Lung (tissue), 12 donors: Measurements from ENCODE around the gene SIPA1. TPM values are rescaled to one million over a fixed set of nuclear protein-coding genes. Genes with fewer than 3 reads are reported as not detected.
A peak's percentile ranks its signal among the peaks of the same experiment; 100 is the strongest.

ENCODE experiments used
- ATAC-seq: fragments of 200-7000 bp; cut with Tn5 transposase; one replicate; pipeline ENCODE4 v1.9.1; 2020; ENCODE audit warnings: moderate number of reproducible peaks; ENCODE audit not compliant: insufficient read depth, low FRiP score
- DNase-seq, 3 donors: peaks; one replicate each; pipeline ENCODE4 v3.0.0-alpha.2; 2013 to 2017
- H3K27ac ChIP-seq, 2 donors: one replicate each; pipeline ENCODE4 v1.5.1; 2013; ENCODE audit warnings: mild to moderate bottlenecking in 2 of 2, moderate library complexity in 2 of 2, control low read depth in 1 of 2, inconsistent platforms in 1 of 2, low read depth in 1 of 2, low read length in 1 of 2
- H3K27me3 ChIP-seq, 3 donors: one replicate each; pipeline ENCODE4 v1.5.1; 2013; ENCODE audit warnings: low read length in 2 of 3; ENCODE audit not compliant: control insufficient read depth in 3 of 3, insufficient read depth in 3 of 3
- H3K36me3 ChIP-seq, 4 donors: one replicate each; pipeline ENCODE4 v1.5.1; 2013; ENCODE audit warnings: low read length in 4 of 4, mild to moderate bottlenecking in 1 of 4, moderate library complexity in 1 of 4; ENCODE audit not compliant: control insufficient read depth in 4 of 4, insufficient read depth in 4 of 4
- H3K4me1 ChIP-seq, 5 donors: one replicate each; pipeline ENCODE4 v1.5.1; 2013; ENCODE audit warnings: low read length in 5 of 5, mild to moderate bottlenecking in 2 of 5, moderate library complexity in 1 of 5; ENCODE audit not compliant: control insufficient read depth in 5 of 5, insufficient read depth in 5 of 5
- H3K4me3 ChIP-seq: one replicate; pipeline ENCODE4 v1.5.1; 2013; ENCODE audit warnings: mild to moderate bottlenecking, control low read depth, moderate library complexity
- H3K9ac ChIP-seq, 2 donors: one replicate each; pipeline ENCODE4 v1.5.1; 2013; ENCODE audit warnings: low read length in 2 of 2, control low read depth in 1 of 2; ENCODE audit not compliant: insufficient read depth in 1 of 2
- H3K9me3 ChIP-seq, 4 donors: one replicate each; pipeline ENCODE4 v1.5.1; 2013; ENCODE audit warnings: low read length in 3 of 4, mild to moderate bottlenecking in 1 of 4, moderate library complexity in 1 of 4; ENCODE audit not compliant: control insufficient read depth in 4 of 4, insufficient read depth in 3 of 4
- WGBS, 2 donors: extraction: QIAGEN DNeasy Blood & Tissue Kit; methylation state at CpG; one replicate each; pipeline ENCODE4 v1.1.7; 2013; 5-methylcytosine and 5-hydroxymethylcytosine counted together
- polyA plus RNA-seq, 2 donors: library from polyadenylated mRNA; stranded (reverse); fragments of 200-250 nt; gene quantifications; one replicate each; pipeline ENCODE4 v1.2.1, GENCODE V29; 2013
- total RNA-seq, 2 donors: library from RNA; depleted of rRNA in 1 of 2; stranded (reverse); fragments of >200 nt in 1 of 2; gene quantifications; one replicate each; pipeline ENCODE4 v1.2.1, GENCODE V29; 2014 to 2021
- TF ChIP-seq, protein P1 (sequence below): IDR thresholded peaks from 2 replicates; pipeline ENCODE4 v1.5.1; 2012; ENCODE audit warnings: mild to moderate bottlenecking; ENCODE audit errors: control extremely low read depth, extremely low read depth
- donor health status: control.
- donor health status: control.
- donor health status: Bipolar disorder and iron deficiency.
- donor health status: healthy.
- donor health status: DM: yes; HTN: yes; CAD: no.

The SIPA1 gene
- total and polyA plus RNA-seq, 4 donors: 39.7 to 102 (median 82.8) TPM

DNA sequence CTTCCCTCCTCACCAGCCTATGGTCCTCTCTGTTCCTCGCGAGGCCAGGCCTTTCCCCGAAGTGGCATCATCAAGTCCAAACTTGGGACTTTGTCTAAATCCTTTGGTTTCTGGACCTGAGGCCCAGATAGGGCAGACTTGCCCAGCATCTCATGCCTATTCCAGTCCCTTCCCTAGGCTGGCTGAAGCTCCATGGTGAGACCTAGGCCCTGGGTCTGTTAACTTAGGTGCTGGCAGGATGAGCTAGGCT is 13.4 kb downstream of the SIPA1 start:
- DNase-seq: no peak
- no peaks in the 10 kb centered on the region for H3K9me3 ChIP-seq
- peaks cover 0 to 36% (median 21%) of the 10 kb centered on the region in 5 donors for H3K4me1 ChIP-seq
- WGBS, 2 donors: 89 to 94% methylated on average over 3 of the region's 3 CpGs
- peak overlapping the region in 1 of 2 donors; percentile 50 for H3K9ac ChIP-seq
- no peak for ATAC-seq
- TF ChIP-seq, protein P1, sequence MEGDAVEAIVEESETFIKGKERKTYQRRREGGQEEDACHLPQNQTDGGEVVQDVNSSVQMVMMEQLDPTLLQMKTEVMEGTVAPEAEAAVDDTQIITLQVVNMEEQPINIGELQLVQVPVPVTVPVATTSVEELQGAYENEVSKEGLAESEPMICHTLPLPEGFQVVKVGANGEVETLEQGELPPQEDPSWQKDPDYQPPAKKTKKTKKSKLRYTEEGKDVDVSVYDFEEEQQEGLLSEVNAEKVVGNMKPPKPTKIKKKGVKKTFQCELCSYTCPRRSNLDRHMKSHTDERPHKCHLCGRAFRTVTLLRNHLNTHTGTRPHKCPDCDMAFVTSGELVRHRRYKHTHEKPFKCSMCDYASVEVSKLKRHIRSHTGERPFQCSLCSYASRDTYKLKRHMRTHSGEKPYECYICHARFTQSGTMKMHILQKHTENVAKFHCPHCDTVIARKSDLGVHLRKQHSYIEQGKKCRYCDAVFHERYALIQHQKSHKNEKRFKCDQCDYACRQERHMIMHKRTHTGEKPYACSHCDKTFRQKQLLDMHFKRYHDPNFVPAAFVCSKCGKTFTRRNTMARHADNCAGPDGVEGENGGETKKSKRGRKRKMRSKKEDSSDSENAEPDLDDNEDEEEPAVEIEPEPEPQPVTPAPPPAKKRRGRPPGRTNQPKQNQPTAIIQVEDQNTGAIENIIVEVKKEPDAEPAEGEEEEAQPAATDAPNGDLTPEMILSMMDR: no peak
- peak overlapping the region in 1 of 2 donors; percentile 95 for H3K27ac ChIP-seq
- peaks cover 3 to 56% (median 12%) of the 10 kb centered on the region in 4 donors for H3K36me3 ChIP-seq
- H3K4me3 ChIP-seq: no peak overlapping the region
- H3K27me3 ChIP-seq: no peaks in the 10 kb centered on the region

DNA sequence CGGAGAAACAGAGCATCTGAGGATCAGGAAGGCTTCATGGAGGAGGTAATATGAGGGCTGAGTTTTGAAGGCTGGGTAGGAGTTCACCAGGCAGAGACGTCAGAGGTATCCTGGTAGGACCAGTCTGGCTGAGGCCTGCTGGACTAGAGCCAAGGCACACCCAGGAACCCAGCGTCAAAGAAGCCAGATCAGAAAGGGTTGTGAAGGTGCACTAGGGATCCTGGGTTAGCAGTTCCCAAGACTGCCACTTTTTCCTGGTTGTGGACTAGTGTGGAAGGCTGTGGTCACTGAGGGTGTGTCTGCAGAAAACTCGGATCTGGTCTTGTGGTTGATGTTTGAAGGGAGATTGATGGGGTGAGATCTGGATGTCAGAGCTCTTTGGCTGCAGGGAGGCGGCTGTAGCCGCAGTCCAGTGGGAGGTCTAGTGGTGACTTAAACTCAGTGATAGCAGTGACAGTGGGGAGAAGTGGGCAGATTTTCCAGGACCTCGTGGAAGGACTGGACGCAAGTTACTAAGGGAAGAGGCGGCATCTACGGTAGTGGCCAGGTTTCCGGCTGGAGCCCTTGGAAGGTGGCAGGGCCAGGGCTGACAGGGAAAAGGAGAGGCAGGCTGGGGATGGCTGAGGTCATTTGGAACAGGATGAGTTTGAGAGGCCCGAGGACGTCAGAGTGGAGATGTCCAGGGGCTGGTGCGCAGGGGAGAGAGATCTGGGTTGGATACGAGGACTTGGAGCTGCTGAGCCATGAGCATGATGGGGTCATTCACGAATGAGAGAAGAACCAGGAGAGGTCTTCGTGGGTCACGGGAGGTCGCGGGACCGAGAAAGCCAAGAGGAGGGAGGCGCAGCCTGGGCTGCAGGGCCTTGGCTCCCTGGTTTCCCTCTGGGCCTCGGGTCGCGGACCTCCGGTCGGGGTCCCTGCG is 13.9 kb downstream of the SIPA1 start:
- peak overlapping the region in 1 of 2 donors; percentile 63 for H3K9ac ChIP-seq
- H3K4me1 ChIP-seq: peaks cover 0 to 36% (median 19%) of the 10 kb centered on the region in 5 donors
- 17 to 24% methylated on average over 28 of the region's 28 CpGs for WGBS, 2 donors

DNA sequence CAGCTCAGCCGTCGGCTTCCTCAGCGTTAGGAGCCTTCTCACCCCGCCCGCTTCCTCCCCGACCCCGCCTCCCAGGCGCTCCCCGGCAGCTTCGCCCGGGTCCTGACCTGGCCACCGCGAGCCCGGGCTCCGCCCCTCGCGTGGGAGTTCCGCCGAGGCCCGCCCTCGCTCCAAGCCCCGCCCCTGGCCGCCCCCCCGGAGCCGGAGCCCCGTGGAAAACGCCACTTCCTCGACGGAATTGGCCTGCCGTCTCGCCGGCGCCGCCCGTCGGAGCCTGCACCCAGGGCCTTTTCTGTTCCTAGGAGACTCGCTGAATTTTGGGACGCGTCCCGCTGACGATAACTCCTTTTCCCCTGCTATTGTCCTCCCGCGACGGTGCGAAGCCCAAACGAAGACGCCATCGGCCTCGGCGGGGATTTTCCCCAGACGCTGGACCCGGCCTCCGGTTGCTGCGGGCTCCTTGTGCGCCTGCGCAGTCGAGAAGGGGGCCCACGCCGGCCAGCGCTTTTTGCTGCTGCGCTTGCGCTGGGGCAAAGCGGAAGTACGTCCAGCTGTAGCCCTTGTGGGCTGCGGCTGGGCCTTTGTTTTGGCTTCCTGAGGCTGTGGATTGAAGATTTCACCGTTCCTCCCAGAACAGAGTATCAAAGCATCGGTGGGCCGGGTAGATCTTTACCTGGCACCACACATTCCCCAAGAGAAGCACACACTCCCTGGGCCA is 14.8 kb downstream of the SIPA1 start:
- H3K4me1 ChIP-seq: peaks cover 0 to 32% (median 19%) of the 10 kb centered on the region in 5 donors
- H3K27me3 ChIP-seq: no peaks in the 10 kb centered on the region
- peak overlapping the region; percentile 96 for H3K27ac ChIP-seq
- H3K4me3 ChIP-seq: peak overlapping the region; percentile 21
- no peaks in the 10 kb centered on the region for H3K9me3 ChIP-seq
- H3K9ac ChIP-seq: peak overlapping the region; percentile 59 to 69
- WGBS, 2 donors: 0 to 1% methylated on average over 63 to 68 of the region's 68 CpGs
- TF ChIP-seq, protein P1: no peak
- H3K36me3 ChIP-seq: peaks cover 8 to 55% (median 17%) of the 10 kb centered on the region in 4 donors
- DNase-seq (peak; percentile 95 to 97 (median 97)), ATAC-seq (peak; percentile 92)

More for the DNA sequence above, 13.9 kb downstream of the SIPA1 start:
- Histone ChIP-seq H3K9me3 (no peaks in the 10 kb centered on the region), H3K27me3 (no peaks in the 10 kb centered on the region), H3K4me3 (no peak overlapping the region), H3K36me3 (peaks cover 4 to 54% (median 12%) of the 10 kb centered on the region in 4 donors), H3K27ac (peak overlapping the region; percentile 95 to 96)
- ATAC-seq (no peak), DNase-seq (peak; percentile 48 to 57 (median 52))
- TF ChIP-seq, protein P1: no peak
